SK-N-SH treated with all-trans-retinoic acid at 6 μM for 48 hours (cell line): ENCODE measurements around the gene RASL11B.

ENCODE experiments used
- ATAC-seq: fragments of 200-7000 bp; cut with Tn5 transposase; 3 replicates; pipeline ENCODE4 v1.9.1; 2020; ENCODE audit warnings: mild to moderate bottlenecking, moderate library complexity
- ARNTL ChIP-seq: fragments of 450-650 bp; formaldehyde crosslinking; IDR thresholded peaks from 2 replicates; pipeline ENCODE4 v1.5.0; 2020; ENCODE audit warnings: low read depth, mild to moderate bottlenecking, moderate library complexity, borderline replicate concordance
- BACH2 ChIP-seq: fragments of 250-450 bp; sonication (Bioruptor Pico); IDR thresholded peaks from 2 replicates; pipeline ENCODE4 v1.9.0; 2021; ENCODE audit warnings: mild to moderate bottlenecking, borderline replicate concordance
- CSDC2 ChIP-seq: fragments of 250-450 bp; sonication (Bioruptor Pico); IDR thresholded peaks from 2 replicates; pipeline ENCODE4 v1.5.0; 2020; ENCODE audit warnings: mild to moderate bottlenecking, moderate library complexity
- CSRNP3 ChIP-seq: fragments of 250-450 bp; sonication (Bioruptor Pico); IDR thresholded peaks from 2 replicates; pipeline ENCODE4 v1.5.1; 2021; ENCODE audit warnings: mild to moderate bottlenecking, moderate library complexity
- ESRRG ChIP-seq: fragments of 250-450 bp; sonication (Bioruptor Pico); IDR thresholded peaks from 2 replicates; pipeline ENCODE4 v1.6.1; 2021; ENCODE audit warnings: mild to moderate bottlenecking
- ISL1 ChIP-seq: fragments of 250-450 bp; sonication (Bioruptor Pico); IDR thresholded peaks from 2 replicates; pipeline ENCODE4 v2.1.2; 2022; ENCODE audit warnings: mild to moderate bottlenecking, moderate library complexity
- OSR1 ChIP-seq: fragments of 250-450 bp; sonication (Bioruptor Pico); IDR thresholded peaks from 2 replicates; pipeline ENCODE4 v1.8.0; 2022; ENCODE audit warnings: moderate library complexity, mild to moderate bottlenecking, inconsistent platforms
- POU6F1 ChIP-seq: fragments of 250-450 bp; sonication (Bioruptor Pico); IDR thresholded peaks from 2 replicates; pipeline ENCODE4 v1.8.0; 2021; ENCODE audit warnings: low read depth, mild to moderate bottlenecking, moderate library complexity, borderline replicate concordance
- PPARA ChIP-seq: fragments of 250-450 bp; sonication (Bioruptor Pico); IDR thresholded peaks from 2 replicates; pipeline ENCODE4 v1.5.0; 2020; ENCODE audit warnings: mild to moderate bottlenecking, borderline replicate concordance
- RARB ChIP-seq: fragments of 250-450 bp; sonication (Bioruptor Pico); IDR thresholded peaks from 2 replicates; pipeline ENCODE4 v1.8.0; 2021; ENCODE audit warnings: mild to moderate bottlenecking, moderate library complexity
- SNAI2 ChIP-seq: fragments of 250-450 bp; sonication (Bioruptor Pico); IDR thresholded peaks from 2 replicates; pipeline ENCODE4 v1.5.0; 2020; ENCODE audit warnings: mild to moderate bottlenecking, moderate library complexity
- TCF4 ChIP-seq: fragments of 250-450 bp; sonication (Bioruptor Pico); IDR thresholded peaks from 2 replicates; pipeline ENCODE4 v1.8.0; 2021; ENCODE audit warnings: mild to moderate bottlenecking, moderate library complexity, borderline replicate concordance
- TOX ChIP-seq: fragments of 250-450 bp; sonication (Bioruptor Pico); IDR thresholded peaks from 2 replicates; pipeline ENCODE4 v1.8.0; 2021; ENCODE audit warnings: mild to moderate bottlenecking, moderate library complexity, borderline replicate concordance
- TSHZ2 ChIP-seq: fragments of 250-450 bp; sonication (Bioruptor Pico); IDR thresholded peaks from 2 replicates; pipeline ENCODE4 v1.5.0; 2020; ENCODE audit warnings: mild to moderate bottlenecking, moderate library complexity
- ZC3H10 ChIP-seq: fragments of 250-450 bp; sonication (Bioruptor Pico); IDR thresholded peaks from 2 replicates; pipeline ENCODE4 v1.5.1; 2021; ENCODE audit warnings: mild to moderate bottlenecking, moderate library complexity
- ZFP3 ChIP-seq: fragments of 250-450 bp; sonication (Bioruptor Pico); IDR thresholded peaks from 2 replicates; pipeline ENCODE4 v1.5.0; 2020; ENCODE audit warnings: mild to moderate bottlenecking, moderate library complexity
- ZFP30 ChIP-seq: fragments of 450-650 bp; formaldehyde crosslinking; IDR thresholded peaks from 2 replicates; pipeline ENCODE4 v1.5.0; 2022; ENCODE audit warnings: mild to moderate bottlenecking, moderate library complexity
- ZNF565 ChIP-seq: fragments of 450-650 bp; formaldehyde crosslinking; conservative IDR thresholded peaks from 2 replicates; pipeline ENCODE4 v1.5.0; 2020; ENCODE audit warnings: low read depth, mild to moderate bottlenecking, moderate library complexity
- ZNF70 ChIP-seq: fragments of 450-650 bp; formaldehyde crosslinking; IDR thresholded peaks from 2 replicates; pipeline ENCODE4 v1.5.0; 2020; ENCODE audit warnings: mild to moderate bottlenecking, moderate library complexity
- ZNF8 ChIP-seq: fragments of 450-650 bp; formaldehyde crosslinking; IDR thresholded peaks from 2 replicates; pipeline ENCODE4 v1.5.0; 2020; ENCODE audit warnings: mild to moderate bottlenecking, moderate library complexity

RASL11B gene

GRCh38 chr4:52884994-52885393, 22.9 kb downstream of the RASL11B start:
- ATAC-seq = no peak
- TF ChIP-seq TCF4 (no peak), PPARA (CRISPR knock-in tag) (no peak), TSHZ2 (CRISPR knock-in tag) (no peak), SNAI2 (CRISPR knock-in tag) (no peak), ZNF565 (CRISPR knock-in tag) (no peak), ZNF70 (CRISPR knock-in tag) (no peak), ZC3H10 (CRISPR knock-in tag) (no peak)

GRCh38 chr4:52889354-52889753, 27.2 kb downstream of the RASL11B start:
- ATAC-seq = no peak
- TF ChIP-seq ZNF565 (CRISPR knock-in tag) (no peak), CSRNP3 (no peak), POU6F1 (no peak), CSDC2 (CRISPR knock-in tag) (no peak), ZNF70 (CRISPR knock-in tag) (no peak), TOX (CRISPR knock-in tag) (no peak), ZFP30 (CRISPR knock-in tag) (no peak), OSR1 (CRISPR knock-in tag) (no peak), ZFP3 (CRISPR knock-in tag) (no peak), ZNF8 (no peak), RARB (no peak), TCF4 (no peak), SNAI2 (CRISPR knock-in tag) (no peak), ARNTL (CRISPR knock-in tag) (no peak), ESRRG (no peak)

- ATAC-seq = no peak
- TF ChIP-seq ZFP30 (CRISPR knock-in tag) (no peak), TSHZ2 (CRISPR knock-in tag) (no peak), TCF4 (no peak), POU6F1 (no peak), CSRNP3 (no peak), OSR1 (CRISPR knock-in tag) (no peak), RARB (no peak), ISL1 (no peak), BACH2 (CRISPR knock-in tag) (no peak), PPARA (CRISPR knock-in tag) (no peak), CSDC2 (CRISPR knock-in tag) (no peak), ZFP3 (CRISPR knock-in tag) (no peak), TOX (CRISPR knock-in tag) (no peak)
These were observed 27.8 kb downstream of the RASL11B start for GRCh38 chr4:52889778-52890520.
